GM12878 (cell line): ENCODE data around the gene KLK8. TPM values are rescaled to one million over a fixed set of nuclear protein-coding genes. Genes with fewer than 3 reads are reported as not detected.

Experiments used
- ATAC-seq: fragments of 200-7000 bp; cut with Tn5 transposase; 3 replicates; pipeline ENCODE4 v1.9.1; 2020; ENCODE audit warnings: mild to moderate bottlenecking, moderate library complexity
- BruUV-seq: library from RNA; stranded (reverse); fragments of 400-500 nt; replicated peaks from 2 replicates; lab custom pipeline; 2021; lab: Mats Ljungman, UMichigan
- CTCF ChIA-PET: fragments of 300-600 bp; sonication (Branson Sonifier 250); formaldehyde crosslinking; extraction: SDS; loops from one replicate; lab custom pipeline; 2021; ENCODE audit warnings: inconsistent platforms; lab: Yijun Ruan, JAX
- POLR2A ChIA-PET: fragments of 350-600 bp; formaldehyde crosslinking; extraction: SDS; loops from one replicate; lab custom pipeline; 2021; ENCODE audit warnings: inconsistent platforms; lab: Charles Lee
- RAD21 ChIA-PET: fragments of 300-600 bp; sonication (Branson Sonifier 250); formaldehyde crosslinking; loops from one replicate; lab custom pipeline; 2023; ENCODE audit warnings: antibody characterized with exemption; ENCODE audit not compliant: unreplicated experiment; lab: Charles Lee
- SMC1A ChIA-PET: fragments of 300-600 bp; sonication (Branson Sonifier 250); formaldehyde crosslinking; loops from one replicate; lab custom pipeline; 2023; ENCODE audit not compliant: unreplicated experiment, uncharacterized antibody; lab: Charles Lee
- DNase-seq: peaks from one replicate; pipeline ENCODE4 v3.0.0-alpha.2; 2011; ENCODE audit warnings: low read depth, low spot score
- FAIRE-seq: peaks from 3 replicates; lab custom pipeline; 2011; peaks lifted over from hg19 to GRCh38; lab: Jason Lieb, UNC
- H2AFZ ChIP-seq: 2 replicates; pipeline ENCODE4 v1.6.0; 2011; ENCODE audit warnings: low read depth, low read length, control low read depth; ENCODE audit not compliant: control insufficient read depth
- H3K27ac ChIP-seq: 2 replicates; pipeline ENCODE4 v1.5.1; 2011; ENCODE audit warnings: control low read depth; ENCODE audit not compliant: control insufficient read depth, insufficient read depth
- H3K27me3 ChIP-seq, 2 experiments: replicated peaks in 1 of 2; 2 replicates each; pipeline versions ENCODE4 v1.6.0 to v1.6.1; 2011; ENCODE audit warnings: low read length in 1 of 2; ENCODE audit not compliant: control insufficient read depth in 2 of 2, insufficient read depth in 2 of 2
- H3K36me3 ChIP-seq, 2 experiments: 2 replicates each; pipeline ENCODE4 v1.5.1; 2011; ENCODE audit warnings: low read length in 1 of 2; ENCODE audit not compliant: control insufficient read depth in 2 of 2, insufficient read depth in 2 of 2
- H3K4me1 ChIP-seq: 2 replicates; pipeline ENCODE4 v1.6.1; 2011; ENCODE audit warnings: mild to moderate bottlenecking, low read length, moderate library complexity, mixed read lengths; ENCODE audit not compliant: control insufficient read depth, insufficient read depth
- H3K4me2 ChIP-seq: 2 replicates; pipeline ENCODE4 v1.6.0; 2011; ENCODE audit warnings: control low read depth; ENCODE audit not compliant: control insufficient read depth, insufficient read depth
- H3K4me3 ChIP-seq: fragments of 200-600 bp; sonication (generic); 2 replicates; pipeline ENCODE4 v1.5.1; 2016
- H3K79me2 ChIP-seq: 2 replicates; pipeline ENCODE4 v1.6.0; 2011; ENCODE audit warnings: low read length; ENCODE audit not compliant: control insufficient read depth, insufficient read depth
- H3K9ac ChIP-seq: 2 replicates; pipeline ENCODE4 v1.8.0; 2011; ENCODE audit warnings: low read length, control low read depth, mixed read lengths; ENCODE audit not compliant: control insufficient read depth, insufficient read depth
- H3K9me3 ChIP-seq: replicated peaks from 3 replicates; pipeline ENCODE4 v1.5.1; 2011; ENCODE audit warnings: mild to moderate bottlenecking, low read length; ENCODE audit not compliant: control insufficient read depth, insufficient read depth
- H4K20me1 ChIP-seq: 2 replicates; pipeline ENCODE4 v1.6.0; 2011; ENCODE audit not compliant: control insufficient read depth, insufficient read depth
- CBFB ChIP-seq: IDR thresholded peaks from 2 replicates; pipeline ENCODE4 v1.6.1; 2016; ENCODE audit warnings: antibody characterized with exemption, low read depth
- CBX3 ChIP-seq: fragments of 200-600 bp; sonication (generic); IDR thresholded peaks from 2 replicates; pipeline ENCODE4 v1.6.1; 2016; ENCODE audit warnings: low read depth, borderline replicate concordance
- EED ChIP-seq: sonication (generic); IDR thresholded peaks from 2 replicates; pipeline ENCODE4 v1.6.1; 2016; ENCODE audit warnings: antibody characterized with exemption, low read depth
- FOXM1 ChIP-seq: IDR thresholded peaks from 2 replicates; pipeline ENCODE4 v1.6.1; 2012; ENCODE audit warnings: low read depth, mild to moderate bottlenecking, inconsistent platforms, low read length, moderate library complexity
- HDAC2 ChIP-seq: fragments of 200-600 bp; sonication (generic); IDR thresholded peaks from 2 replicates; pipeline ENCODE4 v1.6.1; 2017
- HDGF ChIP-seq: fragments of 450-650 bp; IDR thresholded peaks from 2 replicates; pipeline ENCODE4 v1.6.1; 2016; ENCODE audit warnings: antibody characterized with exemption
- KDM1A ChIP-seq: fragments of 200-600 bp; sonication (generic); IDR thresholded peaks from 2 replicates; pipeline ENCODE4 v1.6.1; 2016; ENCODE audit warnings: borderline replicate concordance
- MTA2 ChIP-seq: fragments of 450-650 bp; IDR thresholded peaks from 2 replicates; pipeline ENCODE4 v1.6.1; 2016; ENCODE audit warnings: low read depth, mild to moderate bottlenecking, moderate library complexity
- NR2C2 ChIP-seq: IDR thresholded peaks from 2 replicates; pipeline ENCODE4 v1.6.1; 2011; ENCODE audit warnings: borderline replicate concordance, low read depth; ENCODE audit not compliant: control insufficient read depth, insufficient read length
- NRF1 ChIP-seq: conservative IDR thresholded peaks from 2 replicates; pipeline ENCODE4 v1.6.1; 2011; ENCODE audit warnings: mild to moderate bottlenecking, low read depth, low read length, improper control_type of control experiment
- RAD51 ChIP-seq: fragments of 450-650 bp; IDR thresholded peaks from 2 replicates; pipeline ENCODE4 v1.6.1; 2016; ENCODE audit warnings: moderate library complexity, mild to moderate bottlenecking, inconsistent platforms
- REST ChIP-seq: IDR thresholded peaks from 2 replicates; pipeline ENCODE4 v1.6.1; 2012; ENCODE audit warnings: mild to moderate bottlenecking, low read depth, low read length
- RUNX3 ChIP-seq: IDR thresholded peaks from 2 replicates; pipeline ENCODE4 v1.6.1; 2012; ENCODE audit warnings: low read length, inconsistent platforms
- STAT3 ChIP-seq: IDR thresholded peaks from 2 replicates; pipeline ENCODE4 v1.6.1; 2011; ENCODE audit warnings: low read depth, low read length, improper control_type of control experiment
- YBX1 ChIP-seq: fragments of 450-650 bp; IDR thresholded peaks from 2 replicates; pipeline ENCODE4 v1.6.1; 2016; ENCODE audit warnings: antibody characterized with exemption
- ZNF207 ChIP-seq: fragments of 450-650 bp; IDR thresholded peaks from 2 replicates; pipeline ENCODE4 v1.6.1; 2014; ENCODE audit warnings: antibody characterized with exemption, mild to moderate bottlenecking, borderline replicate concordance
- ZNF687 ChIP-seq: fragments of 450-650 bp; IDR thresholded peaks from 2 replicates; pipeline ENCODE4 v1.6.1; 2017; ENCODE audit warnings: mild to moderate bottlenecking, moderate library complexity
- WGBS: methylation state at CpG from one replicate; pipeline ENCODE4 v1.1.6; 2016; ENCODE audit warnings: low lambda C conversion rate; ENCODE audit not compliant: insufficient replicate concordance, insufficient coverage; ENCODE audit errors: missing lambda C conversion rate; 5-methylcytosine and 5-hydroxymethylcytosine counted together
- in situ Hi-C: fragments of 300-500 bp; cut with MboI; formaldehyde crosslinking; loops from 9 replicates; pipeline ENCODE4 v1.14.3; 2018; ENCODE audit warnings: mixed read lengths
- intact Hi-C: fragments of 100-400 bp; cut with micrococcal nuclease; formaldehyde crosslinking; loops from one replicate; pipeline ENCODE4 v1.14.2; 2022; ENCODE audit not compliant: unreplicated experiment
- polyA plus RNA-seq, 11 experiments: library from polyadenylated mRNA; depleted of rRNA in 4 of 11; unstranded in 6 of 11; stranded (reverse) in 5 of 11; fragments of >200 nt; fragmentation: Nextera tagmentation in 4 of 11; fragmentation: Illumina TruSeq in 1 of 11; extraction: Ambion mirVana in 4 of 11; extraction: Trizol in 1 of 11; gene quantifications; 1 replicate in 1 of 11; 2 replicates in 10 of 11; pipeline versions ENCODE4 v1.2.1 to v1.2.3, GENCODE V29; 2011 to 2016; ENCODE audit warnings: inconsistent platforms in 2 of 11, missing spikeins in 2 of 11, low read depth in 1 of 11
- total RNA-seq, 4 experiments: library from RNA; depleted of rRNA in 3 of 4; stranded (reverse); fragments of >200 nt in 3 of 4; fragmentation: Illumina TruSeq in 1 of 4; extraction: Trizol in 1 of 4; gene quantifications; 2 replicates each; pipeline versions ENCODE4 v1.2.1 to v1.2.3, GENCODE V29; 2013 to 2021

Gene KLK8
- total and polyA plus RNA-seq, 10 of the 15 experiments (the other 5 are each of a cell fraction or from before 2014, with no cell fraction given): not detected

- H2AFZ ChIP-seq: no peak overlapping the region
- H3K79me2 ChIP-seq: no peaks in the 10 kb centered on the region
- H3K36me3 ChIP-seq: no peaks in the 10 kb centered on the region
- POLR2A ChIA-PET: no interaction called here
- in situ Hi-C loops: no loop called here
- no peak overlapping the region for H3K9ac ChIP-seq
- H3K4me1 ChIP-seq: no peaks in the 10 kb centered on the region
- no peaks in the 10 kb centered on the region for H3K27me3 ChIP-seq
- FAIRE-seq (no peak), ATAC-seq (no peak)
- H3K4me3 ChIP-seq: no peak overlapping the region
- RAD21 ChIA-PET: no interaction called here
- CTCF ChIA-PET: no interaction called here
- no peaks in the 10 kb centered on the region for H3K9me3 ChIP-seq
- no peaks in the 10 kb centered on the region for H4K20me1 ChIP-seq
- SMC1A ChIA-PET: interaction anchor here (0.5 kb wide), 1 partner anchor 35 kb away, joined by 3 read pairs; no protein-coding TSS in a partner anchor
- WGBS: 13% methylated on average over 4 of the region's 4 CpGs
- intact Hi-C loops: no loop called here
- TF ChIP-seq REST (no peak), ZNF687 (no peak), STAT3 (no peak), MTA2 (no peak), KDM1A (no peak), CBFB (no peak), ZNF207 (no peak), EED (no peak), FOXM1 (no peak), NR2C2 (no peak), RUNX3 (no peak), RAD51 (no peak), CBX3 (no peak), NRF1 (no peak), HDGF (no peak), YBX1 (no peak), HDAC2 (no peak)
- TF ChIP-seq, all 136 proteins: peak for 0
- BruUV-seq: no TSS peak
- H3K4me2 ChIP-seq: no peak overlapping the region
- no peak for DNase-seq
- no peak overlapping the region for H3K27ac ChIP-seq
Measured at GRCh38 chr19:51047031-51047335, 45.6 kb upstream of the KLK8 start.
